ENCODE measurements around the gene OR3A2.
"Not testable (repeated sequence)": the region's sequence is repeated elsewhere in the genome, so short reads cannot be mapped to it uniquely, and the experiment has no call there.

DNA sequence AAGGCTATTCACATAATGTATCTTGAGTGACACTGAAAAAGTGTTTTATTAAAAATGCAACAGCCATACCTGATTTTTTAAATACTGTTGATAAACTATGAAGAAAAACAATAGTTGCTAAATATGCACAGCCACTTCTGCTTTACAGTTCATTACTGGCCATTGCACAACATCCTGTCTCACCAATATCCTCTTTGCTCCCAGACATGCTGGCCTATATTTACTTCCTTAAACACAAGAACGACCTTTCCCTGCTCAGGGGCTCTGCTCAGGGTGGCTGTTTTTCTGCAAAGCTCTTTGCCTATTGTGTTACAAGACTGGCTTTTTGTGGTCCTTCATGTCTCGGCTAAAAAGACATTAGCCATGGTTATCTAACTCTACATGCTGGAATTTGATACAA, 147.4 kb downstream of the OR3A2 start:
- TF ChIP-seq EP300 (IDR thresholded peaks at IDR 0.05; ENCODE audit: borderline replicate concordance in 1 of 2, control insufficient read depth in 1 of 2, low read depth in 2 of 2, low read length in 2 of 2); POLR2A (IDR thresholded peaks at IDR 0.05; ENCODE audit: low read depth, low read length); NFIC (IDR thresholded peaks at IDR 0.05; ENCODE audit: low read depth, low read length); POLR2AphosphoS5 (IDR thresholded peaks at IDR 0.05; ENCODE audit: low read length); JUNB (IDR thresholded peaks at IDR 0.05); CBFB (IDR thresholded peaks at IDR 0.05; ENCODE audit: low read depth); BCL11A (IDR thresholded peaks at IDR 0.05; ENCODE audit: low read depth, low read length); NFXL1 (IDR thresholded peaks at IDR 0.05; ENCODE audit: borderline replicate concordance); SMC3 (IDR thresholded peaks at IDR 0.05; ENCODE audit: borderline replicate concordance, low read length); TARDBP (IDR thresholded peaks at IDR 0.05; ENCODE audit: borderline replicate concordance); ETV6 (conservative IDR thresholded peaks at IDR 0.05 in 1 of 2, IDR thresholded peaks at IDR 0.05 in 1 of 2; ENCODE audit: borderline replicate concordance in 1 of 2, low read depth in 1 of 2); YY1 (IDR thresholded peaks at IDR 0.05; ENCODE audit: low read depth, low read length): not testable (repeated sequence)
- TF ChIP-seq, protein P1, sequence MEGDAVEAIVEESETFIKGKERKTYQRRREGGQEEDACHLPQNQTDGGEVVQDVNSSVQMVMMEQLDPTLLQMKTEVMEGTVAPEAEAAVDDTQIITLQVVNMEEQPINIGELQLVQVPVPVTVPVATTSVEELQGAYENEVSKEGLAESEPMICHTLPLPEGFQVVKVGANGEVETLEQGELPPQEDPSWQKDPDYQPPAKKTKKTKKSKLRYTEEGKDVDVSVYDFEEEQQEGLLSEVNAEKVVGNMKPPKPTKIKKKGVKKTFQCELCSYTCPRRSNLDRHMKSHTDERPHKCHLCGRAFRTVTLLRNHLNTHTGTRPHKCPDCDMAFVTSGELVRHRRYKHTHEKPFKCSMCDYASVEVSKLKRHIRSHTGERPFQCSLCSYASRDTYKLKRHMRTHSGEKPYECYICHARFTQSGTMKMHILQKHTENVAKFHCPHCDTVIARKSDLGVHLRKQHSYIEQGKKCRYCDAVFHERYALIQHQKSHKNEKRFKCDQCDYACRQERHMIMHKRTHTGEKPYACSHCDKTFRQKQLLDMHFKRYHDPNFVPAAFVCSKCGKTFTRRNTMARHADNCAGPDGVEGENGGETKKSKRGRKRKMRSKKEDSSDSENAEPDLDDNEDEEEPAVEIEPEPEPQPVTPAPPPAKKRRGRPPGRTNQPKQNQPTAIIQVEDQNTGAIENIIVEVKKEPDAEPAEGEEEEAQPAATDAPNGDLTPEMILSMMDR (IDR thresholded peaks at IDR 0.05 in 2 of 3, conservative IDR thresholded peaks at IDR 0.05 in 1 of 3; ENCODE audit: control insufficient read depth in 2 of 3, extremely low read depth in 1 of 3, insufficient read depth in 1 of 3, low read depth in 3 of 3, low read length in 3 of 3): not testable (repeated sequence)
